ENCODE measurements around the gene POLRMT.

DNA sequence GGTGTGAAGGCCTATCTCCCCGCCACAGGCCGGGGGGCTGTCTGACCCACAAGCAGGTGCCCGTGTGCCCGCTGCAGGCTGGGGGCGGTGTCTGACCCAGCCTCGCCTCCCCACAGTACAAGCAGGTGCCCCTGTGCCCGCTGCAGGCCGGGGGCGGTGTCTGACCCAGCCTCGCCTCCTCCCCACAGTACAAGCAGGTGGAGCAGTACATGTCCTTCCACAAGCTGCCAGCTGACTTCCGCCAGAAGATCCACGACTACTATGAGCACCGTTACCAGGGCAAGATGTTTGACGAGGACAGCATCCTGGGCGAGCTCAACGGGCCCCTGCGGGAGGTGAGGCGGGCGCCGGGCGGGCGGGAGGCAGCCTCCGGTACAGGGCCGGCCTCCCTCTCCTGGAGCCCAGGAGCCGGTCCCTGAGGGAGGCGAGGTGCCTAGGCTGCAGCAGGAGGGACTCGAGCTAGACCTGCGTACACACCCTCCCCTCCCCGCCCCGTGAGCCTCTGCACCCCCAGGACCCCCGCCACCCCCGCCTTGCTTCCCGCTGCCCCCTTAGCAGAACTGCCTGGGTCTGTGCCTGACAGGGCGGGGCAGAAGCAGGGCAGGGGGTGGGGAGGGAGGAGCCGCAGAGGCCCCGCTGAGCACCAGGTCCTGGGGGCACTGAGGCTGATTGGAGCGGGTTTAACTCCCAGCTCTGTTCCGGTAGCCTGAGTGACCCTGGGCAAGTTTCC is 23.1 kb downstream of the POLRMT start:
- TF ChIP-seq POLR2A (IDR thresholded peaks at IDR 0.05) (no peak), POLR2AphosphoS5 (IDR thresholded peaks at IDR 0.05) (no peak), EP300 (IDR thresholded peaks at IDR 0.05) (no peak)
- TF ChIP-seq, protein P1, sequence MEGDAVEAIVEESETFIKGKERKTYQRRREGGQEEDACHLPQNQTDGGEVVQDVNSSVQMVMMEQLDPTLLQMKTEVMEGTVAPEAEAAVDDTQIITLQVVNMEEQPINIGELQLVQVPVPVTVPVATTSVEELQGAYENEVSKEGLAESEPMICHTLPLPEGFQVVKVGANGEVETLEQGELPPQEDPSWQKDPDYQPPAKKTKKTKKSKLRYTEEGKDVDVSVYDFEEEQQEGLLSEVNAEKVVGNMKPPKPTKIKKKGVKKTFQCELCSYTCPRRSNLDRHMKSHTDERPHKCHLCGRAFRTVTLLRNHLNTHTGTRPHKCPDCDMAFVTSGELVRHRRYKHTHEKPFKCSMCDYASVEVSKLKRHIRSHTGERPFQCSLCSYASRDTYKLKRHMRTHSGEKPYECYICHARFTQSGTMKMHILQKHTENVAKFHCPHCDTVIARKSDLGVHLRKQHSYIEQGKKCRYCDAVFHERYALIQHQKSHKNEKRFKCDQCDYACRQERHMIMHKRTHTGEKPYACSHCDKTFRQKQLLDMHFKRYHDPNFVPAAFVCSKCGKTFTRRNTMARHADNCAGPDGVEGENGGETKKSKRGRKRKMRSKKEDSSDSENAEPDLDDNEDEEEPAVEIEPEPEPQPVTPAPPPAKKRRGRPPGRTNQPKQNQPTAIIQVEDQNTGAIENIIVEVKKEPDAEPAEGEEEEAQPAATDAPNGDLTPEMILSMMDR (IDR thresholded peaks at IDR 0.05): no peak
